ENCODE results near the gene SNTB2. TPM values are rescaled to one million over a fixed set of nuclear protein-coding genes. Genes with fewer than 3 reads are reported as not detected.

SNTB2 gene
- total RNA-seq, 4 donors from 2014 or later: 39.1 to 137 (median 43.0) TPM

- Histone ChIP-seq H3K9me3 (no peaks in the 10 kb centered on the region), H3K4me1 (peaks cover 0 to 82% (median 9%) of the 10 kb centered on the region in 3 donors), H3K36me3 (peaks cover 0 to 68% of the 10 kb centered on the region in 2 donors), H3K27me3 (no peaks in the 10 kb centered on the region), H3K27ac (peak within 1 kb of the TSS; percentile 57 to 96 (median 92)), H3K4me3 (peak within 1 kb of the TSS; percentile 66 to 94)
- peak; percentile 99 for ATAC-seq
- TF ChIP-seq POLR2AphosphoS5 (IDR thresholded peaks at IDR 0.05): peak; percentile 91
- no peak for TF ChIP-seq EP300 (IDR thresholded peaks at IDR 0.05)
- TF ChIP-seq, protein P1, sequence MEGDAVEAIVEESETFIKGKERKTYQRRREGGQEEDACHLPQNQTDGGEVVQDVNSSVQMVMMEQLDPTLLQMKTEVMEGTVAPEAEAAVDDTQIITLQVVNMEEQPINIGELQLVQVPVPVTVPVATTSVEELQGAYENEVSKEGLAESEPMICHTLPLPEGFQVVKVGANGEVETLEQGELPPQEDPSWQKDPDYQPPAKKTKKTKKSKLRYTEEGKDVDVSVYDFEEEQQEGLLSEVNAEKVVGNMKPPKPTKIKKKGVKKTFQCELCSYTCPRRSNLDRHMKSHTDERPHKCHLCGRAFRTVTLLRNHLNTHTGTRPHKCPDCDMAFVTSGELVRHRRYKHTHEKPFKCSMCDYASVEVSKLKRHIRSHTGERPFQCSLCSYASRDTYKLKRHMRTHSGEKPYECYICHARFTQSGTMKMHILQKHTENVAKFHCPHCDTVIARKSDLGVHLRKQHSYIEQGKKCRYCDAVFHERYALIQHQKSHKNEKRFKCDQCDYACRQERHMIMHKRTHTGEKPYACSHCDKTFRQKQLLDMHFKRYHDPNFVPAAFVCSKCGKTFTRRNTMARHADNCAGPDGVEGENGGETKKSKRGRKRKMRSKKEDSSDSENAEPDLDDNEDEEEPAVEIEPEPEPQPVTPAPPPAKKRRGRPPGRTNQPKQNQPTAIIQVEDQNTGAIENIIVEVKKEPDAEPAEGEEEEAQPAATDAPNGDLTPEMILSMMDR (IDR thresholded peaks at IDR 0.05): peak in 1 of 4 experiments; percentile 37
- peak; percentile 73 to 78 for TF ChIP-seq POLR2A (IDR thresholded peaks at IDR 0.05)
- no CpG with 5 or more reads among the region's 93 CpGs for WGBS, 2 donors (ENCODE audit: low coverage in 1 of 2)
Measured at GRCh38 chr16:69330286-69331109, 143.5 kb downstream of the SNTB2 start, which contains the start of gene PDF. TSS of gene PDF (minus strand) at chr16:69330588. CDS start at chr16:69330570, 18 bp downstream.

DNA sequence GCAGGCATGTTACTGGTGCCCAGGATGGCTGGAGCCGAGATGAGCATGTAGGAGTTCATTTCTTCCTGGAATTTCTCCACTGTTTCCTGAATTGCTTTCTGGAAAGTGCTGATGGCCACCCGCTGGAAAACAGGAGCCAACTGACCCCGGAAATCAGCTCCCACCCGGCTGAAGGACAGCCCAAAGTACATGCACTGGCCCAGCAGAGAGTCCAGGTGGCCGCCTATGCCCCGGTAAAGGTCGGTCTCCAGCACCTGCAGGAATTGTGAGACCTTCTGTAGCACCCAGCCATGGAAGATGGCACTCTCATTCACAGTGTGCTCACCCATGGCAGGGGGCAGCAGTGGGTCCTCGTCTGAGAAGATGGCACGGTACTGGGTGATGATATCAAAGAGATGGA, 147.7 kb downstream of the SNTB2 start:
- Histone ChIP-seq H3K27ac (no peak overlapping the region), H3K36me3 (peaks cover 0 to 53% of the 10 kb centered on the region in 2 donors), H3K27me3 (no peaks in the 10 kb centered on the region), H3K9me3 (no peaks in the 10 kb centered on the region), H3K4me3 (no peak overlapping the region), H3K4me1 (peaks cover 0 to 59% (median 13%) of the 10 kb centered on the region in 3 donors)
- no peak for TF ChIP-seq POLR2A (IDR thresholded peaks at IDR 0.05)
- no peak for ATAC-seq
- WGBS, 2 donors (ENCODE audit: low coverage in 1 of 2): 85% methylated on average over 5 of the region's 9 CpGs; no CpG with 5 or more reads in 1 of the 2 donors

DNA sequence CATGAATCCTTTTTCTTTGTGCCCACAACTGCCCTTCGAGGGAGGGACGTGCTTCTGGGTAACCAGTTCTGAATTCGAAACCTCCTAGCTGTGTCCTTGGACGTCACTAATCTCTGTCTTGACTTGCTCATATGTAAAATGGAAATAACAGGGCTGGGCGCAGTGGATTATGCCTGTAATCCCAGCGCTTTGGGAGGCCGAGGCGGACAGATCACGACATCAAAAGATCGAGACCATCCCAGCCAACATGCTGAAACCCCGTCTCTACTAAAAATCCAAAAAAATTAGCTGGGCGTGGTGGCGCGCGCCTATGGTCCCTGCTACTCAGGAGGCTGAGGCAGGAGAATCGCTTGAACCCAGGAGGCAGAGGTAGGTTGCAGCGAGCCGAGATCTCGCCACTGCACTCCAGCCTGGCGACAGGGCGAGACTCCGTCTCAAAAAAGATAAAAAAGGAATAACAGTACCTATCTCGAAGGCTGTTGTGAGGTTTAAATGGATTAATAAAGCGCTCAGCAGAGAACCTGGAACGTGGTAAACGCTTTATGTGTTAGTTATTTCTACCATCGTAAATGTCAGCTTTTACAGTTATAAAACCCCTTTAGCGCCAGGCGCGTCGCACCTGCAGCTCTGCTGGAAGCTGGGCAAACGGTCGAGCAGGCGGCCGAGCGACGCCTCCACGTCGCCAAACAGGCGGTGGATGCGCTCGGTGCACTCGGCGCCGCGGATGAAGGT, 151.8 kb downstream of the SNTB2 start:
- peaks cover 0 to 46% of the 10 kb centered on the region in 2 donors for H3K36me3 ChIP-seq
- no peak for ATAC-seq

DNA sequence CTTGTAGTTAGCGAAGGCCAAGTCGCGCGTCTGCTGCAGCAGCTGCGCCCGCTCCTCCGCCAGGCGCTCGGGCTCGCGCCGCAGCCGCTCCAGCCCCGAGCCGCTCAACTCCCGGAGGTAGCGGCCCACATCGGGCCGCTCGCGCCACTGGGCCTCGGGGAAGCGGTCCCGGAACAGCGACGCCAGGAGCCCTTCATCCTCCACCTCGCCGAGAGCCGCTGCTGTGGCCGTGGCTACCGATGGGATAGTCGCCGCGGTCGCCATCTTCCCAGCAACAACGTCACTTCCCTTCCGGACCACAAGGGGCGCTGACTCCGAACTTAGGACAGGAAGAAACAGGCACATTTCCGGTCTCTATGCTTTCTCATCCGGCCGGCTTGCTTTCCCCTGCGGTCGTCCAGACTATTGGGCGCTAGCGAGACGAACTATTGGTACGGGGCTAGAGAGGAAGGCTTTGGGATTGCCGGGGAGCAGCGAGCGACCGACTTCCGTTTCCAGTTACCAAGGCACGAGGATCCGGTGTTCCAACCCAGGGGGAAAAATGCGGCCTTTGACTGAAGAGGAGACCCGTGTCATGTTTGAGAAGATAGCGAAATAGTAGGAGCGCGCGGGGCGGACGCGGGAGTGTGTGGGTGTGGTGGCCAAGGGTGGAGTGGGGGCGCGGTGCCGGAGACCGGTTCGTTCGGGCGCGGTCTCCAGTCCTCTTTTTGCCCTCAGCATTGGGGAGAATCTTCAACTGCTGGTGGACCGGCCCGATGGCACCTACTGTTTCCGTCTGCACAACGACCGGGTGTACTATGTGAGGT, 152.5 kb downstream of the SNTB2 start, which contains the start of the genes COG8 and NIP7:
Gene COG8 (minus strand): TSS at position 276 of the 806 bp plus-strand sequence. CDS start 12 bp downstream, at position 264.
Gene NIP7 (plus strand): TSS at position 484 of the 806 bp plus-strand sequence. CDS start 58 bp downstream, at position 542.
- ATAC-seq: peak; percentile 98
- H3K4me3 ChIP-seq: peak within 1 kb of the TSS; percentile 89 to 92
- H3K27me3 ChIP-seq: no peaks in the 10 kb centered on the region
- peaks cover 3 to 36% (median 17%) of the 10 kb centered on the region in 3 donors for H3K4me1 ChIP-seq
- peak within 1 kb of the TSS; percentile 80 to 95 (median 92) for H3K27ac ChIP-seq
- no peaks in the 10 kb centered on the region for H3K9me3 ChIP-seq
- peaks cover 0 to 45% of the 10 kb centered on the region in 2 donors for H3K36me3 ChIP-seq
- TF ChIP-seq POLR2A (IDR thresholded peaks at IDR 0.05) (peak; percentile 42 to 59), POLR2AphosphoS5 (IDR thresholded peaks at IDR 0.05) (peak; percentile 78), EP300 (IDR thresholded peaks at IDR 0.05) (no peak)
- TF ChIP-seq, protein P1 (IDR thresholded peaks at IDR 0.05): peak in 3 of 4 experiments; percentile 85 to 89 (median 89)
- WGBS, 2 donors (ENCODE audit: low coverage in 1 of 2): 0% methylated on average over 10 to 16 of the region's 77 CpGs

More for the DNA sequence above, 151.8 kb downstream of the SNTB2 start:
- Histone ChIP-seq H3K4me3 (peak overlapping the region; percentile 89 to 92), H3K9me3 (no peaks in the 10 kb centered on the region), H3K27me3 (no peaks in the 10 kb centered on the region), H3K27ac (peak overlapping the region; percentile 80 to 95 (median 92)), H3K4me1 (peaks cover 3 to 44% (median 17%) of the 10 kb centered on the region in 3 donors)
- WGBS, 2 donors (ENCODE audit: low coverage in 1 of 2): 22 to 30% methylated on average over 20 to 25 of the region's 46 CpGs
- TF ChIP-seq, protein P1 (IDR thresholded peaks at IDR 0.05): no peak
- TF ChIP-seq POLR2AphosphoS5 (IDR thresholded peaks at IDR 0.05) (no peak), EP300 (IDR thresholded peaks at IDR 0.05) (no peak), POLR2A (IDR thresholded peaks at IDR 0.05) (no peak)
